ENCODE data around the gene THSD7A.

The THSD7A gene

GRCh38 chr7:11491811-11492210, 340.2 kb downstream of the THSD7A start:
- DNase-seq: no peak

GRCh38 chr7:11489280-11489679, 342.7 kb downstream of the THSD7A start:
- no peak for DNase-seq

DNA sequence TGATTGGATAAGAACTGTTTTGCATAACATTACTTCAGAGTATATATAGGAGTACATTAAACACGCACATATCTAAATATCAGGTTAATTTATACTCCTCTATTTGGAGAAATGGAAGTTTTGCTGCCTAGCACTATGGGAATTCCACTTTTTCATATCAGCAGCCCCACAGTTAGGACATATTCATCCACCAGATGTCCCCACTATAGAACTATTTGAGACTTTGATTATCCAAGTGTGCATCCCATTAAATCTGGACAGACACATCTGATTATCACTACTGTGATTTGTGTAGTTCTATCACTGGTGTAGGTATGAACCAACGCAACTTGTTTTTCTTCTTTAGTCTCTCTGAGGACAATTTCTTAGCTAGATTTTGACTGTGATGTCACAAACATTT, 345.7 kb downstream of the THSD7A start:
- no peak for DNase-seq

- DNase-seq: no peak
These were observed 346.4 kb downstream of the THSD7A start for GRCh38 chr7:11485636-11486035.

GRCh38 chr7:11480143-11480542, 351.9 kb downstream of the THSD7A start:
- no peak for DNase-seq

DNA sequence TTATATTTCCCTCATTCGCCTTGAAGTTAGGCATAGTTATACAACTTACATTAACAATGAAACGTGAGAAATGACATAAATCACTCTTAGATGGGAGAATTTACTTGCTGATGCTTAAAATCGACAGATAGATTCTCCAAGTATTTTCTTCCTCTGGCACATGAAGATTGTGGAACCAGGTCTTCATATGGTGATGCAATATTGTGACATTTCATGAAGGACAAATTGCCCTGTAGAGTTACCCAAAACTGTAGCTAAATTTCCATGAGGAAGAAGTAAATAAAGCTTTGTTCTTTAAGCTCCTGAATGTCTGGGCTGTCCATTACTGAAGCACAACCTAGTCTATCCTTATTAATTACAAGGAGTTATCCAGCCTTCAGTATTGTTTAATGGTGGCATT, 353.1 kb downstream of the THSD7A start:
- no peak for DNase-seq

- no peak for DNase-seq
These were observed 353.6 kb downstream of the THSD7A start for GRCh38 chr7:11478426-11478825.

- DNase-seq: no peak
These were observed 357.0 kb downstream of the THSD7A start for GRCh38 chr7:11474902-11475585.

DNA sequence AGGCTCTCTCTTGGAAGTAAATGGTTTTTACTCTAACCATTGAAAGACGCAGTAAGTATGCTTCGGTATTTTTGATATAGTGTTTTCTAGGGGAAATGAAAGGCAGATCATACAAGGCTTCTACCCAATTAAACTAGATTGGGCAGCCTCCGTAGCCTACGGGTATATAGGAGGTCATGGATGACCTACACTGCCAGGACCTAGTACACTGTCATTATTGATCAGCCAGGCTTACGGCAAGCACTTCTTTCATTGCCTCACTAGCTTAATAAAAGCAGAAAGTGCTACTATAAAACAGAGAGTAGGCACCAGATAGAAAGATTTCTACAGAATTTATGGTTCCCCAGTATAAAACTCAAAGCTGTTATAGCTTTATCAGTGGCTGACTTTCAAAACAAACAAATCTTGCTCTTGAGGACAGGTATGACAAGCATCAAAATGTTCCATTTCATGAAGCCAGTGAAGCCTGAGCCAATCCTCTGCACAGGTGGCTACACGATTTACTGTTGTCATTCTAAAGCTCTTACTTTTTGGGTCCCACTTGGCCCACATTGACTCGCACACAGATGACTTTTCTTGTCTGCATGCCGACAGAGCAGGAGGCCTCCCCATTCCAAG, 358.1 kb downstream of the THSD7A start:
- DNase-seq: no peak

GRCh38 chr7:11473220-11473619, 358.8 kb downstream of the THSD7A start:
- DNase-seq: no peak

DNA sequence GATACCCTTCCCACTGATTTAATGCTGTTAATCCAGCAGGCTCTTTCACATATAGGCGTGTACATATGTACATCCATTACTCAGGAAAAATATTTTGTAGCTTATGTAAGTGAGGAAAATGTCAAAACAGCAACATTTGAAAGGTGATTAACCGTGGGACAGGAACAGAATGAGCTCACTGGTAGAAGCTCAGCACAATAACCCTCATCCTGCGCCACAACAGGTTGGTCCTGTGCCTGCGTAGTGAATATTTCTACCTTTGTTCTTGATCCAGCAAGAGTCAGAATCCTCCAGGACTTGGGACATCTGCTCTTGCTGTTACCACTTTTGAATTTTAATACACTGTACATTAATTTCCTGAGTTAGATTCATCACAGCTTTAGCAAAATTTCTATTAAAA, 359.4 kb downstream of the THSD7A start:
- no peak for DNase-seq

DNA sequence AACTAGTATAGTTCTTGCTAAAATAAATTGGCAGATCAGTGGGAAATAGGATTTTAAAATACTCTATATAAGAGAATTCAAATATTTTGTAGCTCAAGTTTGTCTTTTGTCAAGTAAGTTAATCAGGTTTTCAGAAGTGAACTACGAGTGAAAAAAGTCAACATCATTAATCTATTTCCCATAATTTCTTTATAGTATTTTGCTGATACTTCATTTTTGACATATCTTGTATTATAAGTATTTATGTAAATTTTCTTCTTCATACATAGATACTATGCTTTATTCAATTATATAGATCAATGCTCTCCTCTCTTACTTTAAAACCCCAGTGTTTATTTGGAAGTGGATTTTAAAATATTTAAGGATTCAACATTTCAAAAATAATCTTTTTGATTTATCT, 360.7 kb downstream of the THSD7A start:
- no peak for DNase-seq

GRCh38 chr7:11469028-11469745, 362.8 kb downstream of the THSD7A start:
- no peak for DNase-seq

DNA sequence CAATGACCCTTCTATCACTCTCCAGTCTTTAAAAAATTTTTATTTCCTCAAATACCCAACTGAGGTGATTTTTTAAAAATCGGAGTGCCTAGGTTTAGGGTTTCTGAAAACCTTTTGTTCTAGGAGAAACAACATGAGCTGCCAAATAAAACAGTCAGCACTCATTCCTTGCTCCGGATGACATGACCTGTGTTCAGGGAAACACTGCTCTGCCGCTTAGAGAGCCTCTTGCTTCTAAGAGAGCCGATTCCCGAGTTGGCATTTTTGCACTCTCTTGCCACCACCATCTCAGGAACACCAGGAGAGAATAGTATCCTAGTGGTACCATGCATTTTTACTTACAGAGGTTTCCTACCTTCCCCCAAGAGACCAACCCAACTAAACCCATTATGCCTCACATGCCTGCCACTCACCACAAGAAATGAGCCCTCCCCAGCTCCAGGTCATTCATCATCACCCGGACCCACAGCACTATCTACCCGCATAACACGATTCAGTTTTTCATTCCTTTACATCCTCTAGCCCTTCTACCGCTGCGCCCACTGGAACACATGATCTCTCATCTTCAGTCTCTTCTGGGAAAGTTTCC, 365.4 kb downstream of the THSD7A start:
- DNase-seq: no peak

DNA sequence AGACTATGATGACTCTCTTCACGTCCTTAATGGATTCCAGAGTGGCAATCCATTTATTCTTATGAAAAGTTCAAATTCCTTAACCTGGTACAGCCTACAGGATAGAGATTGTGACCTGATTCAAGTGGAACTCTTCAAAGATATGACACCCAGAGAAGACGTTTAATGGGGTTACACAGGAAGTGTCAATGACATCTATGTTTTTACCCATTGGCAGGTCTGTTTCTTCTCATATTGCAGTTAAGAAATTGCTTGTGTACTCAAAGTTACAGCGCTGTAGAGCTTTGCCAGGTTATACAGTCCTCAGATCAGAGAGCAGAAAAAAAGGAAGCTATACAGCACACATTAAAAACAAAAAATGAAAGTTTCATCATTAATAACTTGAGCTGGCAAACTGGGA, 367.4 kb downstream of the THSD7A start:
- no peak for DNase-seq

- DNase-seq: no peak
These were observed 370.1 kb downstream of the THSD7A start for GRCh38 chr7:11461946-11462345.

DNA sequence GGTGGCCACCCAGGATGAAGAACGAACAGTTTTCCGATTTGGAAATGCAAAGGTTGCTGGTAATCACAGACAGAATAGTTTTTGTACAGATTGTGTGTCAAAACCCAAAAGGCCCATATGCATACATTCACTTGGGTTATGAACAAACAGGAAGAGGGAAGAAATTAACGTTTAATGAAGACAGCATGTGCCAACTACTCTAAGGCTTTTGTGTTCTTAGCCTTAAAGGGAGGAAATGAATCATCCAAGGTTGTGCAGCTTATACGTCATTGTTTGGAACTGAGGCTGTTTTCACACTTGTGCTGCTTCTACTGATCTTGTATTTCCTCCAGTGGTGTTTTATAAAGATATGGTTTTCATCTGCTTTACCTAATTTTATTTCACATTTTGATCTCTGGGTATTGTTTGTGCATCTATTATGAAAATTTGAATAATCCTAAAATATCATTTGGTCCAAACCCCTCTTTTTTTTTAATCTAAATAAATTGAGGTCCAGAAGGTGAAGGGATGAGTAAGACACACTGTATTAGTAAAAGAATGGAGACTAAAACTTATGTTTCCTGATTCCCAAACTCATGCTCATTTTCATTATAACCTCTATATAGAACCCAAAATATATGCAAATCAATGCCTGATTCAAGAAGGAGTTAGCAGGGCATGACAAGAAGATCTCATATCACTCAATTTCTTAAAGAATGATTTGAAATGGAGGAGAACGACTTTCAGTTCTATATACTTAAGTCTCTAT, 373.1 kb downstream of the THSD7A start:
- DNase-seq: no peak

DNA sequence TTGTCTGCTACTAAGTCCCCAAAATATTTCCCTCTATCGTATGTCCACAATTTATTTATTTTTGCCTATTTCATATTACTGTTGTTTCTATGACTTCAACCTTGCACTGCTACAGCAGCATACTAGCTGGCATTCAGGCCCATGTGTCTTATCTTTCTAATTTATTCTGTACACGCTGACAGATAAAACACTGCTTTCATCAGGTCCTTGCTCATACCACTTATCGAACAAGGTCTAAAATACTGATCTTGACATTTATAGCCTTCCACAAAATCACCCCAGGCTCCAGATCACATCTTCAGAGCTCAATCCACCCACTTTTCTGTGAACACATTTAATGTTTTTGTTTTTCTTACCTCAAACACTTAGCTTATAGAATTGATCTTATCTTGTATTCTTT, 374.6 kb downstream of the THSD7A start:
- no peak for DNase-seq

- no peak for DNase-seq
These were observed 375.4 kb downstream of the THSD7A start for GRCh38 chr7:11456574-11456973.

GRCh38 chr7:11452476-11452875, 379.5 kb downstream of the THSD7A start:
- no peak for DNase-seq

DNA sequence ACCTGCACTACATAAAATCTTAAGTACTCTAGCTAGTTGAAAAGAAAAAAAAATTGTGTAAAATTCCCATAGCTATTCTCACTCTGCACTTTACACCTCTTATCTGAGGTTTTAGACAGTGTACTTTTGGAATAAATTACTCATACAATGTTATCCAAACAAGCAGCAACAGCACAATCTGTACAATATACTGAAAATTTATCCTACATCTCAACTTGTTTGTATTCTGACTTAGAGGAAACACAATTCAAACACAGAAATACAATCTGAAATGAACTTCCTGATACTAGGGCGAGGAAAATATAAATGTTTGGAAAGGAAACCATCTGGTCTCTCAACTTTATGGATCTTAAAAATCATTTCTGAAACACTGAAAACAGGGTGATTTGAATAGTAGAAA, 381.7 kb downstream of the THSD7A start:
- no peak for DNase-seq

GRCh38 chr7:11449316-11449715, 382.7 kb downstream of the THSD7A start:
- DNase-seq: no peak

DNA sequence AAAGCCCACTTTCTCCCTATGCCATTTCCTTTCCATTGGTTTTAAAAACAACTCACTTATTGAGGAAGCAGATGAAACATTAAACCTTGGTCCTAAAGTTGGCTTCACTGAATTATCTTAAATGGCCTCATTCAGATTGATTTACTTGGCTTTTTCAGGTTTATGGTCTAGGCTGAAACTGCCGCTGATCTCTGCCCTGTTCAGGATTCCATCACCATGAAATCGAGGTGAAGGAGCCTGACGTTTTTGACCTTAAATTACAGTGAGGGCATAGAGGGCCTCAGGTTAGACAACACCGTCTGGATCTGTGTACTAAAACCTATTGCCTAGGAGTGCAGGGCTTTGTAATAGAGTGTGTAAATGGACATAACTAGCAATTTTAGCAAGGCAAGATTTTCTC, 383.7 kb downstream of the THSD7A start:
- no peak for DNase-seq
